ENCODE data around the gene HECW1. TPM values are rescaled to one million over a fixed set of nuclear protein-coding genes. Genes with fewer than 3 reads are reported as not detected.

HECW1 gene
- total RNA-seq, 1 experiment from 2014 or later, result 0.77 TPM

DNA sequence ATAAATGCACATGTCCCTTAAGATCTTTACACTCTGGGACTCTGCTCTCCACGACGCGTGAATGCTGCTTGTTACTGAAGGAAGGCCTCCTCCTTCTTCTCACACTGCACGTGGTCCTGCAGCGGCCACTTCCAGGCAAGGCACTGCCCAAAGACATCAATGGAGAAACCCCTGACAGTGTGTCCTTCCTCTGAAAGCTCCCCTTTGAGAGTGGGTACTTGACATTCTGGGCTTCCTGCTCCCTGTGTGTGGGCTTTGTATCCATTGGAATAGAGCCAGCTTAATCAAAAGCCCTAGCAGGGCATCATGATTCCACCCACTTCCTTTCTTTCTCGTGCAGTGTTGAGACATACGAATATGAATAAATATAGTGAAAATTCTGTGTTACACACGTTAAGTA, 400.8 kb downstream of the HECW1 start:
- Histone ChIP-seq H3K27ac (ENCODE audit: low read length) (no peak overlapping the region), H3K27me3 (ENCODE audit: control insufficient read depth, insufficient read depth, low read length) (peaks cover 42% of the 10 kb centered on the region), H3K9me3 (ENCODE audit: control insufficient read depth, insufficient read depth, low read depth, low read length) (no peaks in the 10 kb centered on the region), H3K4me1 (ENCODE audit: control insufficient read depth, insufficient read depth, low read length) (no peaks in the 10 kb centered on the region), H3K4me3 (ENCODE audit: low read depth in 2 of 2, low read length in 2 of 2) (no peak overlapping the region), H3K36me3 (ENCODE audit: control insufficient read depth, insufficient read depth, low read length) (no peaks in the 10 kb centered on the region)
- in situ Hi-C loops (cut with HindIII; ENCODE audit: low pct_unique_long_range_greater_than_20kb, low sequenced_read_pairs), result no loop called here
- DNase-seq (ENCODE audit: low read depth, low spot score) (no peak), ATAC-seq (no peak)
- CTCF ChIA-PET, result no interaction called here
- intact Hi-C loops (cut with micrococcal nuclease; ENCODE audit: unreplicated experiment), result no loop called here
- POLR2A ChIA-PET, result no interaction called here
- TF ChIP-seq, protein P1, sequence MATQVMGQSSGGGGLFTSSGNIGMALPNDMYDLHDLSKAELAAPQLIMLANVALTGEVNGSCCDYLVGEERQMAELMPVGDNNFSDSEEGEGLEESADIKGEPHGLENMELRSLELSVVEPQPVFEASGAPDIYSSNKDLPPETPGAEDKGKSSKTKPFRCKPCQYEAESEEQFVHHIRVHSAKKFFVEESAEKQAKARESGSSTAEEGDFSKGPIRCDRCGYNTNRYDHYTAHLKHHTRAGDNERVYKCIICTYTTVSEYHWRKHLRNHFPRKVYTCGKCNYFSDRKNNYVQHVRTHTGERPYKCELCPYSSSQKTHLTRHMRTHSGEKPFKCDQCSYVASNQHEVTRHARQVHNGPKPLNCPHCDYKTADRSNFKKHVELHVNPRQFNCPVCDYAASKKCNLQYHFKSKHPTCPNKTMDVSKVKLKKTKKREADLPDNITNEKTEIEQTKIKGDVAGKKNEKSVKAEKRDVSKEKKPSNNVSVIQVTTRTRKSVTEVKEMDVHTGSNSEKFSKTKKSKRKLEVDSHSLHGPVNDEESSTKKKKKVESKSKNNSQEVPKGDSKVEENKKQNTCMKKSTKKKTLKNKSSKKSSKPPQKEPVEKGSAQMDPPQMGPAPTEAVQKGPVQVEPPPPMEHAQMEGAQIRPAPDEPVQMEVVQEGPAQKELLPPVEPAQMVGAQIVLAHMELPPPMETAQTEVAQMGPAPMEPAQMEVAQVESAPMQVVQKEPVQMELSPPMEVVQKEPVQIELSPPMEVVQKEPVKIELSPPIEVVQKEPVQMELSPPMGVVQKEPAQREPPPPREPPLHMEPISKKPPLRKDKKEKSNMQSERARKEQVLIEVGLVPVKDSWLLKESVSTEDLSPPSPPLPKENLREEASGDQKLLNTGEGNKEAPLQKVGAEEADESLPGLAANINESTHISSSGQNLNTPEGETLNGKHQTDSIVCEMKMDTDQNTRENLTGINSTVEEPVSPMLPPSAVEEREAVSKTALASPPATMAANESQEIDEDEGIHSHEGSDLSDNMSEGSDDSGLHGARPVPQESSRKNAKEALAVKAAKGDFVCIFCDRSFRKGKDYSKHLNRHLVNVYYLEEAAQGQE (IDR thresholded peaks at IDR 0.05; ENCODE audit: insufficient read depth in 1 of 2, low read depth in 2 of 2, low read length in 1 of 2), result no peak
- no peak for TF ChIP-seq POLR2AphosphoS5 (IDR thresholded peaks at IDR 0.05; ENCODE audit: low read depth, low read length)
- TF ChIP-seq, protein P2, sequence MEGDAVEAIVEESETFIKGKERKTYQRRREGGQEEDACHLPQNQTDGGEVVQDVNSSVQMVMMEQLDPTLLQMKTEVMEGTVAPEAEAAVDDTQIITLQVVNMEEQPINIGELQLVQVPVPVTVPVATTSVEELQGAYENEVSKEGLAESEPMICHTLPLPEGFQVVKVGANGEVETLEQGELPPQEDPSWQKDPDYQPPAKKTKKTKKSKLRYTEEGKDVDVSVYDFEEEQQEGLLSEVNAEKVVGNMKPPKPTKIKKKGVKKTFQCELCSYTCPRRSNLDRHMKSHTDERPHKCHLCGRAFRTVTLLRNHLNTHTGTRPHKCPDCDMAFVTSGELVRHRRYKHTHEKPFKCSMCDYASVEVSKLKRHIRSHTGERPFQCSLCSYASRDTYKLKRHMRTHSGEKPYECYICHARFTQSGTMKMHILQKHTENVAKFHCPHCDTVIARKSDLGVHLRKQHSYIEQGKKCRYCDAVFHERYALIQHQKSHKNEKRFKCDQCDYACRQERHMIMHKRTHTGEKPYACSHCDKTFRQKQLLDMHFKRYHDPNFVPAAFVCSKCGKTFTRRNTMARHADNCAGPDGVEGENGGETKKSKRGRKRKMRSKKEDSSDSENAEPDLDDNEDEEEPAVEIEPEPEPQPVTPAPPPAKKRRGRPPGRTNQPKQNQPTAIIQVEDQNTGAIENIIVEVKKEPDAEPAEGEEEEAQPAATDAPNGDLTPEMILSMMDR (IDR thresholded peaks at IDR 0.05), result no peak
- TF ChIP-seq TCF7L2 (IDR thresholded peaks at IDR 0.05; ENCODE audit: low read depth, low read length), result no peak
- TF ChIP-seq SIN3A (IDR thresholded peaks at IDR 0.05; ENCODE audit: borderline replicate concordance, insufficient read depth, low read depth, low read length), result no peak
- no TSS peak for BruUV-seq (replicated peaks)

DNA sequence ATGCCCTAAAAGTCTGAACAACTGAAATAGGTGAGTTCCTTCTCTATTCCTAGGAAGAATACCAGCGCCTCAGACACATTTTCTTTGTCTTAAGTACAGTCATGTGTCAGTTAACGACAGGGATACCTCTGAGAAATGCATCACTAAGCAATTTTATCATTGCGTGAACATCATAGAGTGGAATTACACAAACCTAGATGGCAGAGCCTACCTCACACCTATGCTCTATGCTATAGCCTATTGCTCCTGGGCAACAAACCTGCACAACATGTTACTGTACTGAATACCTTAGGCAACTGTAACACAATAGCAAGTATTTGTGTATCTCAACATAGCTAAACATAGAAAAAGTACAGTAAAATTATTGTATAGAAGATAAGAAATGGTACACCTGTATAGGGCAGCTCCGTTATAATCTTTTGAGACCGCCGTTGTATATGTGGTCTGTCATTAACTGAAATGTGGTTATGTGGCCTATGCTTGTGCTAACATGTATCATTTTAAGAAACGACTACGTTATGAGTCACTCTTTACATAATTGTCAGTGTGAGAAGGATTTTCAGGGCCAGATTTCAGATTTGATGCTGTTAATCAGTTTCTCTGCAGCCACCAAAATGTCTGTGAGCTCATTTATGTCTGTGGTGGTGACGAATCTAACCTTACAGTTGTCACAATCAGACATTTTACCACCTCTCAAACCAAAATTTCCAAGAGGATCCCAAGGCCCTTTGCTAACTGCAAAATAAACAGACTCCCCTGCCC, 404.3 kb downstream of the HECW1 start:
- Histone ChIP-seq H3K4me1 (ENCODE audit: control insufficient read depth, insufficient read depth, low read length) (no peaks in the 10 kb centered on the region), H3K27me3 (ENCODE audit: control insufficient read depth, insufficient read depth, low read length) (peaks cover 35% of the 10 kb centered on the region), H3K36me3 (ENCODE audit: control insufficient read depth, insufficient read depth, low read length) (no peaks in the 10 kb centered on the region), H3K27ac (ENCODE audit: low read length) (no peak overlapping the region), H3K4me3 (ENCODE audit: low read depth in 2 of 2, low read length in 2 of 2) (no peak overlapping the region), H3K9me3 (ENCODE audit: control insufficient read depth, insufficient read depth, low read depth, low read length) (no peaks in the 10 kb centered on the region)
- intact Hi-C loops (cut with micrococcal nuclease; ENCODE audit: unreplicated experiment), result no loop called here
- POLR2A ChIA-PET, result interaction anchor here (0.6 kb wide), 1 partner anchor 314 kb away, joined by 4 read pairs; no protein-coding TSS in a partner anchor
- BruUV-seq (replicated peaks), result no TSS peak
- TF ChIP-seq SIN3A (IDR thresholded peaks at IDR 0.05; ENCODE audit: borderline replicate concordance, insufficient read depth, low read depth, low read length) (no peak), POLR2AphosphoS5 (IDR thresholded peaks at IDR 0.05; ENCODE audit: low read depth, low read length) (no peak), TCF7L2 (IDR thresholded peaks at IDR 0.05; ENCODE audit: low read depth, low read length) (no peak)
- TF ChIP-seq, protein P2 (IDR thresholded peaks at IDR 0.05), result no peak
- TF ChIP-seq, protein P1 (IDR thresholded peaks at IDR 0.05; ENCODE audit: insufficient read depth in 1 of 2, low read depth in 2 of 2, low read length in 1 of 2), result no peak
- no peak for ATAC-seq
- no peak for DNase-seq (ENCODE audit: low read depth, low spot score)
- in situ Hi-C loops (cut with HindIII; ENCODE audit: low pct_unique_long_range_greater_than_20kb, low sequenced_read_pairs), result no loop called here
- CTCF ChIA-PET, result no interaction called here
